ENCODE measurements around the gene SPOP.
"Not testable (repeated sequence)": the region's sequence is repeated elsewhere in the genome, so short reads cannot be mapped to it uniquely, and the experiment has no call there.

The SPOP gene

GRCh38 chr17:49571764-49572163, 106.1 kb downstream of the SPOP start:
- no peak for DNase-seq (ENCODE audit: low spot score)

GRCh38 chr17:49571283-49571682, 106.6 kb downstream of the SPOP start:
- no peak for DNase-seq (ENCODE audit: low spot score)

- no peak for DNase-seq (ENCODE audit: low spot score)
Observed at GRCh38 chr17:49570540-49571242, 107.2 kb downstream of the SPOP start.

GRCh38 chr17:49568695-49569047, 109.2 kb downstream of the SPOP start:
- not testable (repeated sequence) for DNase-seq (ENCODE audit: low spot score)

GRCh38 chr17:49567871-49568694, 109.8 kb downstream of the SPOP start:
- peak; percentile 84 for DNase-seq (ENCODE audit: low spot score)

GRCh38 chr17:49567104-49567521, 110.8 kb downstream of the SPOP start:
- DNase-seq (ENCODE audit: low spot score), result no peak

- DNase-seq (ENCODE audit: low spot score), result no peak
Observed at GRCh38 chr17:49566668-49567071, 111.2 kb downstream of the SPOP start.

GRCh38 chr17:49565948-49566491, 111.9 kb downstream of the SPOP start:
- no peak for DNase-seq (ENCODE audit: low spot score)

- no peak for DNase-seq (ENCODE audit: low spot score)
Observed at GRCh38 chr17:49564638-49565037, 113.3 kb downstream of the SPOP start.

GRCh38 chr17:49557312-49558024, 120.4 kb downstream of the SPOP start:
- DNase-seq (ENCODE audit: low spot score), result peak; percentile 44

GRCh38 chr17:49556223-49556943, 121.5 kb downstream of the SPOP start:
- DNase-seq (ENCODE audit: low spot score), result peak; percentile 63

GRCh38 chr17:49555495-49556222, 122.2 kb downstream of the SPOP start:
- DNase-seq (ENCODE audit: low spot score), result no peak

GRCh38 chr17:49554694-49555494, 123.0 kb downstream of the SPOP start:
- DNase-seq (ENCODE audit: low spot score), result no peak

GRCh38 chr17:49553676-49554335, 124.1 kb downstream of the SPOP start:
- DNase-seq (ENCODE audit: low spot score), result no peak

- no peak for DNase-seq (ENCODE audit: low spot score)
Observed at GRCh38 chr17:49552070-49552751, 125.7 kb downstream of the SPOP start.

GRCh38 chr17:49551221-49552069, 126.5 kb downstream of the SPOP start:
- no peak for DNase-seq (ENCODE audit: low spot score)

- DNase-seq (ENCODE audit: low spot score), result not testable (repeated sequence)
Observed at GRCh38 chr17:49550764-49551163, 127.1 kb downstream of the SPOP start.

Data from kidney capillary endothelial cell (primary cell).